ENCODE measurements around the gene ZNF398. TPM values are rescaled to one million over a fixed set of nuclear protein-coding genes. Genes with fewer than 3 reads are reported as not detected.
"Not testable (repeated sequence)": the region's sequence is repeated elsewhere in the genome, so short reads cannot be mapped to it uniquely, and the experiment has no call there.

Gene ZNF398
- total RNA-seq, 1 donor from 2014 or later = 11.6 TPM

GRCh38 chr7:149223761-149224160, 76.5 kb downstream of the ZNF398 start:
- no peak for DNase-seq (ENCODE audit: low spot score)

- DNase-seq (ENCODE audit: low spot score) = no peak
These were observed 77.1 kb downstream of the ZNF398 start for GRCh38 chr7:149224352-149224751.

GRCh38 chr7:149225106-149225505, 77.9 kb downstream of the ZNF398 start:
- DNase-seq (ENCODE audit: low spot score) = no peak

- DNase-seq (ENCODE audit: low spot score) = no peak
These were observed 78.4 kb downstream of the ZNF398 start for GRCh38 chr7:149225656-149226055.

GRCh38 chr7:149226366-149226765, 79.1 kb downstream of the ZNF398 start:
- DNase-seq (ENCODE audit: low spot score) = not testable (repeated sequence)

GRCh38 chr7:149226840-149227494, 79.7 kb downstream of the ZNF398 start:
- DNase-seq (ENCODE audit: low spot score) = no peak

GRCh38 chr7:149228831-149229471, 81.7 kb downstream of the ZNF398 start:
- DNase-seq (ENCODE audit: low spot score) = no peak

GRCh38 chr7:149229526-149229925, 82.3 kb downstream of the ZNF398 start:
- no peak for DNase-seq (ENCODE audit: low spot score)

GRCh38 chr7:149232362-149232761, 85.1 kb downstream of the ZNF398 start:
- no peak for DNase-seq (ENCODE audit: low spot score)

Other genes starting within 250 kb of the ZNF398 start
- 101 TPM for gene PDIA4, start 118.9 kb upstream of the ZNF398 start, total RNA-seq
- gene ZNF786, start 56.7 kb upstream of the ZNF398 start, total RNA-seq = 3.8 TPM
- 0.64 TPM for gene ZNF425, start 21.1 kb upstream of the ZNF398 start, total RNA-seq
- 19.1 TPM for gene ZNF282, start 48.1 kb downstream of the ZNF398 start, total RNA-seq
- 5.1 TPM for gene ZNF212, start 92.2 kb downstream of the ZNF398 start, total RNA-seq
- gene ZNF783, start 114.7 kb downstream of the ZNF398 start, total RNA-seq = 12.2 TPM